Natural killer cell (primary cell): ENCODE results near the gene PRKAA2. TPM values are rescaled to one million over a fixed set of nuclear protein-coding genes. Genes with fewer than 3 reads are reported as not detected.

ENCODE experiments used
- ATAC-seq, 3 donors: fragments of 150-1000 bp in 2 of 3; fragments of 200-7000 bp in 1 of 3; cut with Tn5 transposase; 1 replicate in 1 of 3; 2 replicates in 2 of 3; pipeline ENCODE4 v1.10.0; 2021; ENCODE audit warnings: mild to moderate bottlenecking in 2 of 3, moderate library complexity in 2 of 3
- DNase-seq, 2 donors: peaks; one replicate each; pipeline versions ENCODE4 v3.0.0 to v3.0.0-alpha.2; 2013 to 2021; ENCODE audit warnings: mixed read lengths in 1 of 2
- H3K27ac ChIP-seq: one replicate; pipeline ENCODE4 v1.5.1; 2013; ENCODE audit warnings: mild to moderate bottlenecking, low read length
- H3K27me3 ChIP-seq: one replicate; pipeline ENCODE4 v1.6.1; 2013; ENCODE audit warnings: low read length; ENCODE audit not compliant: control insufficient read depth, insufficient read depth
- H3K36me3 ChIP-seq: one replicate; pipeline ENCODE4 v1.6.1; 2013; ENCODE audit warnings: low read length; ENCODE audit not compliant: control insufficient read depth, insufficient read depth
- H3K4me1 ChIP-seq: one replicate; pipeline ENCODE4 v1.6.1; 2013; ENCODE audit warnings: low read length; ENCODE audit not compliant: control insufficient read depth, insufficient read depth
- H3K4me3 ChIP-seq: one replicate; pipeline ENCODE4 v1.5.1; 2013; ENCODE audit warnings: low read length
- H3K9me3 ChIP-seq: one replicate; pipeline ENCODE4 v1.6.1; 2013; ENCODE audit warnings: low read length; ENCODE audit not compliant: control insufficient read depth, insufficient read depth
- H3K27ac Mint-ChIP-seq, 2 donors: one replicate each; pipeline ENCODE4 v1.8.0; 2022; ENCODE audit warnings: mild to moderate bottlenecking in 2 of 2, mixed read lengths in 2 of 2, moderate library complexity in 1 of 2
- H3K27me3 Mint-ChIP-seq, 2 donors: one replicate each; pipeline ENCODE4 v1.8.0; 2022; ENCODE audit warnings: low read depth in 2 of 2, mixed read lengths in 2 of 2
- H3K36me3 Mint-ChIP-seq: one replicate; pipeline ENCODE4 v1.8.0; 2022; ENCODE audit warnings: mixed read lengths
- H3K4me1 Mint-ChIP-seq, 2 donors: one replicate each; pipeline ENCODE4 v1.8.0; 2022; ENCODE audit warnings: mixed read lengths in 2 of 2
- H3K4me3 Mint-ChIP-seq: one replicate; pipeline ENCODE4 v1.8.0; 2022; ENCODE audit warnings: mild to moderate bottlenecking, moderate library complexity, mixed read lengths
- H3K9me3 Mint-ChIP-seq, 2 donors: one replicate each; pipeline ENCODE4 v1.8.0; 2022; ENCODE audit warnings: mixed read lengths in 2 of 2
- WGBS: methylation state at CpG from one replicate; pipeline ENCODE4 v1.1.7; 2013; ENCODE audit warnings: missing lambda C conversion rate; ENCODE audit not compliant: insufficient coverage; 5-methylcytosine and 5-hydroxymethylcytosine counted together
- intact Hi-C: fragments of 100-400 bp; cut with micrococcal nuclease; formaldehyde crosslinking; loops from one replicate; pipeline ENCODE4 v1.14.2; 2022
- total RNA-seq, 4 donors: library from RNA; stranded (reverse); fragments of 120-200 nt in 1 of 4; gene quantifications; one replicate each; pipeline versions ENCODE4 v1.2.3 to v1.2.4, GENCODE V29; 2013 to 2022
- TF ChIP-seq, protein P1 (sequence below): fragments of 200-600 bp; IDR thresholded peaks from one replicate; pipeline ENCODE4 v1.8.0; 2022; ENCODE audit warnings: antibody characterized with exemption

The PRKAA2 gene
- total RNA-seq, 3 donors from 2014 or later (not counting 1 experiment from before 2014, with no cell fraction given), result not detected

DNA sequence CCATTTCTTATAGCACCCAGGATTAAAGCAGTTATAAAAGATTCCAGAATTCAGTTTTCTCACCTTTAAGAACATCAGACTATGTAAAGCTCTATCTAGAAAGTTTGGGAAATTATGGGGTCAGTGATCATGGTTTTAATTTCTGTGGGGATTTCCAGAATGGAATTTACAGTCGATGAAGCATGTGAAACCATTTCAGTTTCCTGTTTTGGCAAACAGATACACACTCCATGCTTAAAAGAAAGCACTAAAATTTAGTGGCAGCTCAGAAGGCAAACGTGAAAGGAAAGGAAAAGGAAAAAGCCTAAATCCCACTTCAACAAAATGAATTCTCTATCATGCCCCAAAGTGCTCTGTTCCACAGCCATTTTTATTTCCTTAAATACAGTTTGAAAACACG is 113.7 kb downstream of the PRKAA2 start:
- Histone ChIP-seq H3K27me3 (no peaks in the 10 kb centered on the region), H3K36me3 (no peaks in the 10 kb centered on the region), H3K9me3 (no peaks in the 10 kb centered on the region), H3K27ac (no peak overlapping the region), H3K4me3 (no peak overlapping the region), H3K4me1 (no peaks in the 10 kb centered on the region)
- H3K36me3 Mint-ChIP-seq, result no peaks in the 10 kb centered on the region
- intact Hi-C loops, result no loop called here
- peaks cover 0 to 3% of the 10 kb centered on the region in 2 donors for H3K9me3 Mint-ChIP-seq
- DNase-seq (no peak), ATAC-seq (no peak)
- peaks cover 12 to 32% of the 10 kb centered on the region in 2 donors for H3K27me3 Mint-ChIP-seq
- 52% methylated on average over 2 of the region's 3 CpGs for WGBS
- H3K4me3 Mint-ChIP-seq, result no peak overlapping the region
- H3K27ac Mint-ChIP-seq, result no peak overlapping the region
- TF ChIP-seq, protein P1, sequence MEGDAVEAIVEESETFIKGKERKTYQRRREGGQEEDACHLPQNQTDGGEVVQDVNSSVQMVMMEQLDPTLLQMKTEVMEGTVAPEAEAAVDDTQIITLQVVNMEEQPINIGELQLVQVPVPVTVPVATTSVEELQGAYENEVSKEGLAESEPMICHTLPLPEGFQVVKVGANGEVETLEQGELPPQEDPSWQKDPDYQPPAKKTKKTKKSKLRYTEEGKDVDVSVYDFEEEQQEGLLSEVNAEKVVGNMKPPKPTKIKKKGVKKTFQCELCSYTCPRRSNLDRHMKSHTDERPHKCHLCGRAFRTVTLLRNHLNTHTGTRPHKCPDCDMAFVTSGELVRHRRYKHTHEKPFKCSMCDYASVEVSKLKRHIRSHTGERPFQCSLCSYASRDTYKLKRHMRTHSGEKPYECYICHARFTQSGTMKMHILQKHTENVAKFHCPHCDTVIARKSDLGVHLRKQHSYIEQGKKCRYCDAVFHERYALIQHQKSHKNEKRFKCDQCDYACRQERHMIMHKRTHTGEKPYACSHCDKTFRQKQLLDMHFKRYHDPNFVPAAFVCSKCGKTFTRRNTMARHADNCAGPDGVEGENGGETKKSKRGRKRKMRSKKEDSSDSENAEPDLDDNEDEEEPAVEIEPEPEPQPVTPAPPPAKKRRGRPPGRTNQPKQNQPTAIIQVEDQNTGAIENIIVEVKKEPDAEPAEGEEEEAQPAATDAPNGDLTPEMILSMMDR, result no peak
- H3K4me1 Mint-ChIP-seq, result no peaks in the 10 kb centered on the region

Other genes with a start within 250 kb of the PRKAA2 start
- under 1 TPM in 2 of 3 donors, not detected in 1; 0.11 to 0.50 TPM for gene PLPP3, start 65.8 kb upstream of the PRKAA2 start, total RNA-seq
- not detected for gene FYB2, start 174.1 kb downstream of the PRKAA2 start, total RNA-seq
- not detected for gene C8A, start 209.5 kb downstream of the PRKAA2 start, total RNA-seq